HG02763 (cell line): ENCODE data around the gene OPN1MW3.
"Not testable (repeated sequence)": the region's sequence is repeated elsewhere in the genome, so short reads cannot be mapped to it uniquely, and the experiment has no call there.

Source experiments
- ATAC-seq: cut with Tn5 transposase; IDR thresholded peaks from one replicate; pipeline ENCODE4 v1.9.1; 2021; ENCODE audit warnings: mild to moderate bottlenecking, moderate library complexity; ENCODE audit not compliant: unreplicated experiment

OPN1MW3 gene

DNA sequence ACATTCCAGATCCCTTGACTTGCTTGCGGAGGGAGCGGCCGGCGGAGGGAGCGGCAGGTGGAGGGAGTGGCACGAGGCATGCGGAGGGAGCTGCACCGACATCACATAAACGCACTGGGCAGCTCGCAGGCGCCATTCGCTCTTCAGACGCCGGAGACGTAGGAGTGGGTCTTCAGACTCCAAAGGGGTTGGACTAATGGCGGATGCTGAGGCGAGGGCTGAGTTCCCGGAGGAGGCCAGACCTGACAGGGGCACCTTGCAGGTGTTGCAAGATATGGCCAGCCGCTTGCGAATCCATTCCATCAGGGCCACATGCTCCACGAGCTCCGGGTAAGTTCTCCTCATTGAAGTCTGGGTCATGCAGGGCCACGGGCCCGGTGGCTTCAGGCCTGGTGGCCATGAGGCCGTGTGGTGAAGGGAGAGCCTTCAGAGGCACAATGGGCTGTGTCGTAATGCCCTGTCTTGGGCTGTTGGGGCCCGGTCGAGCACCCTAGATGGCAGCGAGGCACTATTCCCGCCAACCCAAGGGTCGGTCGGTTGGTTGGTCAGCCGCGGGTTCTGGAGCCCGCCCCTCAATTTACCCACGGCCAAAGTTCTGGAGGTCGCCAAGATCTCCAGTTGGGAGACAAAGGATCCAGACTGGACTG lies 38.4 kb downstream of the OPN1MW3 start, which contains the start of gene TKTL1:
TKTL1 (plus strand) TSS at position 132 of the 647 bp plus-strand sequence; CDS start at position 197, 65 bp downstream.
- ATAC-seq, result no peak

DNA sequence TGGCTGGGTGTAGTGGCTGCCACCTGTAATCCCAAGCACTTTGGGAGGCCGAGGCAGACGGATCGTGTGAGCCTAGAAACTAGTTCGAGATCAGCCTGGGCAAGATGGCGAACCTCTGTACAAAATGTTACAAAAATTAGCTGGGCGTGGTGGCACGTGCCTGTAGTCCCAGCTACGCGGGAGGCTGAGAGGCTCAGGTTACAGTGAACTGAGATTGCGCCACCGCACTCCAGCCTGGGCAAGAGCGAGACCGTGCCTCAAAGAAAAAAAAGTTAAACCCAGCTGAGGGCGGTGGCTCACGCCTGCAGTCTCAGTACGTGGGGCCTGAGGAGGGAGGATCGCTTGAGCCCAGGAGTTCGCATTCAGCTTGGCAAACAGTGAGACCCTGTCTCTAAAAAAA lies 39.3 kb downstream of the OPN1MW3 start:
- no peak for ATAC-seq

DNA sequence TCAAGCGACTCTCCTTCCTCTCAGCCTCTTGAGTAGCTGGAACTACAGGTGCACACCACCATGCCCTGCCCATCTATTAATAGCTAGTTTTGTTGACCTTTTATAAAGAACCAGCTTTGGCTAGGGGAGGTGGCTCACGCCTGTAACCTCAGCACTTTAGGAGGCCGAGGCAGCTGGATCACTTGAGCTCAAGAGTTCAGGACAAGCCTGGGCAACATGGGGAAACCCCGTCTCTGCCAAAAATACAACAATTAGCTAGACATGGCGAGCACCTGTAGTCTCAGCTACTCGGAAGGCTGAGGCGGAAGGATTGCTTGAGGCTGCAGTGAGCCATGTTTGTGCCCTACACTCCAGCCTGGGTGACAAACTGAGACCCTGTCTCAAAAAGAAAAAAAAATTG lies 40.9 kb downstream of the OPN1MW3 start:
- ATAC-seq, result no peak

DNA sequence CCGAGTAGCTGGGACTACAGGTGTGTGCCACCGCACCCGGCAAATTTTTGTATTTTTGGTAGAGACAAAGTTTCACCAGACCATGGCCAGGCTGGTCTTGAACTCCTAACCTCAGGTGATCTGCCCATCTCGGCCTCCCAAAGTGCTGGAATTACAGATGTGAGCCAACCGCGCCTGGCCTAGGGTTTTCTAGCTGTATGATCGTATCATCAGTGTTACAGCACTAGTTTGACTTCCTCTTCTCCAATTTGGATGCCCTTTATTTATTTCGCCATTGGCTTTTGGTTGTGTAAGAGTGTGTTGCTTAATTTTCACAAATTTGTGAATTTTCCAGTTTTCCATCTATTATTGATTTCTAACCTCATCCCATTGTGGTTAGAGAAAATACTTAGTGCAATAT lies 43.4 kb downstream of the OPN1MW3 start:
- no peak for ATAC-seq

DNA sequence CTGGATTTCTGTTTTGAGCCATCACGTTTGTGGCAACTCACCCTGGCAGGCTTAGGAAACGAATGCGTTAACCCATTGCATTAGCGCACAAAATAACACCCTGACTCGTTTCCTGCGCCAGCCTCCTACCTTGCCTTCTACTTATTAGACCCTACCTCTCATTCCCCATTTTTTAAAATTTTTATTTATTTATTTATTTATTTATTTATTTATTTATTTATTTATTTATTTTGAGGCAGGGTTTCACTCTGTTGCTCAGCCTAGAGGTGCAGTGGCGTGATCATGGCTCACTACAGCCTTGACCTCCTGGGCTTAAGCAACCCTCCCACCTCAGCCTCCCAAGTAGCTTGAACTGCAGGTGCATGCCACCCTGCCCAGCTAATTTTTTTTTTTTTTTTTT lies 45.6 kb downstream of the OPN1MW3 start:
- not testable (repeated sequence) for ATAC-seq

DNA sequence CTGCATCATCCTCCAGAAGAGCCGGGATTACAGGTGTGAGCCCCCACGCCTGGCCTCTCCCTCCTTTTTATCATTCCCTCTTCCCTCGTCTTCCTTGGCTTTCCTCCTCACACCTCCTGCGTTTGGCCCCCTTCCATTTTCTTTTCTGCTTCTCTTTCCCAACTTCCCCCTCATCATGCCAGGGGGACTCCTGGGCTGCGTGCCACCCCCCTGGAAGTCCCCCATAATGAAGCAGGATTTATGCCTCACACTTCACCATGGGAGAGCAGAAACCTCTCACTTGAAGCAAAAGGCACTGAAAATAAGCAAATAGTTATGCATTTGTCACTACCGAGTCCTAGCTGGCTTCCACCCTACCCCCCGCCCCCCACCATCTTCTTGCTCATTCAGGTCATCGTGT lies 46.1 kb downstream of the OPN1MW3 start:
- ATAC-seq, result no peak

DNA sequence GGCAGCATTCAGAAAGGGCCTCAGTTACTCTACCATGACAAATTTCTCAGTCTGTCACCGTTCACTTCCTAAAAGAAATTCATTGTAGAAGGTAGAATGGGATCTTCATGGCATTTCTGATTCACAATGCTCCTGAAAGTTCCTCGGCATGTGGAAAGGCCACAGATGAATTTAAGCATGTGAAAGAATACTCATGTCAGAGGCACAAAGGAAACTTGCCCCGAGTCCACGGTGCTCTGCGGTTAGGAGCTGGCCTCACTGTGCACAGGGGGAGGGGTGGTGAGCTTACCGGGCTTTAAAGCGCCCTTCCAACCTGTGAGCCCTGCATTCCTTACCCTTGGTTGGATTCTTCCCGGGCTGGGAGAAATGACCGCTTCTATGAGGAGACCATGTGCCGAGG lies 47.5 kb downstream of the OPN1MW3 start:
- no peak for ATAC-seq

DNA sequence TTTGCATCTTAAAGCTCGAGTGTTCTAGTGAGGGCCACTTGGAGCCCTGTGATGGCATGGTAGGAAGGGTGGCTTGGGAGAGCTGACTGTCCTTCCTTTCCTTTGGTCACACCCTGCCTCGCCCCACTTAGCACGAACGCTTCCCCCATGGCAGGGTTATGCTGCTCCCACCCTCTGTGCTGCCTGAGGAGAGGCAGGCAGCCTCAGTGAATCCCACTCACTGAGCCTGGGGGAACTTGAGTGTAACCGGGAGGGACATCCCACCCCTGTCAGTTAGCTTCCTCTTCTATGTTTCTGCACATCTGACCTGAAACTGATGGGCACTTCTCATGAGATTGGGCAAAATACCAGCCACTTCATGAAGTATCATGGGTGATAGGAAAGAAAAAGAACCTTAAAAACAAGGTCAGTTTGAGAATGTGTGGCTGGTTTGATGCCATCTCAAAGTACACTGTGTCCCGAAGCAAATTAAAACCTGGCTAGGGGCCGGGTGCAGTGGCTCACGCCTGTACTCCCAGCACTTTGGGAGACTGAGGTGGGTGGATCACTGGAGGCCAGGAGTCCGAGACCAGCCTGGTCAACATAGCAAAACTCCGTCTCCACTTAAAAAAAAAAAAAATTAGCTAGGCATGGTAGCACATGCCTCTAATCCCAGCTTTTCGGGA lies 48.3 kb downstream of the OPN1MW3 start:
- no peak for ATAC-seq

DNA sequence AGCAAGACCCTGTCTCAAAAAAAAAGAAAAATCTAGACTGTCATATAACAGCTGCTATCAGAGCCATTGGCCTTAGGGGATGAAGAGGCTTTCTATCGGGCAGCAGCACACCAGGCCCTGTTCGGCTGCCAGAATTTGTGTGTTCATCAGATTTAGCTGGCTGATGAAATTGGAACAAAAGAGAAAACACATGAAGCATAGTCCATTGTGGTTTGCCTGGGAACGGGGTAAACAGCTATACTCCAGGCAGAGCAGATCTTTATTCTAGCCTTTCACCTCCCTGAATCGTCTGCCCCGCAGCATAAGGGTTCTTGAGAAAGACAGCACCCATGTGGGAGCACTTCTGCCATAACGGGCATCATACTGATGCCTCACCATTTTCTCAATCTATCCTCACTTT lies 49.8 kb downstream of the OPN1MW3 start:
- ATAC-seq, result no peak

DNA sequence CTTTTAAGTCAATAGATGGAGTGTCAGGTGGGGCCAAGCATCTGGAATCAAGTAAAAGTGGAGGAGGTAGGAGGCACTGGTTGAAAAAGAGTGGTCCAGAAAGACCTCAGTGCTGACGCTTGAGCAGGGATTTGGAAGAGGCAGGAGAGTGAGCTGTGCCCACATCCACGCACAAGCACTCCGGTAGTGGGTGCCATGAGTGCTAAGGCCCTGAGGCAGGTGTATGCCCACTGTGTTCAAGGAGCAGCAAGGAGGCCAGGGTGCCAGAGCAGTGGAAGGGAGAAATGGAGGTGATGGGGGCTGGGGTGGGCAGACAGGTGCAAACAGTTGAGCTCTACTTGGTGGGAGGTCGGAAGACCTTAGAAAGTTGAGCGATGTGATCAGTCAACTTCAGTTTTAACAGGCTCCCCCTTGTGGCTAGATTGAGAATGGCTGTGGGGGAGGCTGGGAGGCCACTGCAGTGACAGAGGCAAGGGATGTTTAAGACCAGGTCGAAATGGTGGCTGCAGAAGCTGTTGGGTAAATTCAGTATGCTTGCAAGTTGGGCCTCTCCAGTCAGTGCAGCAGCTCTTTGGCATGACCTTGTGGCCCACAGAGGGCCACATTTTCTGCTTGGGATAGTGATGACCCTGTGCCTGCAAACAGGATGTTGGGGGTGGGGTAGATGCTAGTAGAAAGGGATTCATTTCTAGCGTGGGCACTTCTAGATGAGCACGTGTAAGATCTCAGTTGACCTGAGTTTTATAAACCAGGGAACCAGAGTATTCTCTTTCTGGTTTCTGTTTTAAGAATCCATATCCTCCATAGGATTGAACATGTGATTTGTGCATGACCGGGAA lies 50.9 kb downstream of the OPN1MW3 start:
- no peak for ATAC-seq

DNA sequence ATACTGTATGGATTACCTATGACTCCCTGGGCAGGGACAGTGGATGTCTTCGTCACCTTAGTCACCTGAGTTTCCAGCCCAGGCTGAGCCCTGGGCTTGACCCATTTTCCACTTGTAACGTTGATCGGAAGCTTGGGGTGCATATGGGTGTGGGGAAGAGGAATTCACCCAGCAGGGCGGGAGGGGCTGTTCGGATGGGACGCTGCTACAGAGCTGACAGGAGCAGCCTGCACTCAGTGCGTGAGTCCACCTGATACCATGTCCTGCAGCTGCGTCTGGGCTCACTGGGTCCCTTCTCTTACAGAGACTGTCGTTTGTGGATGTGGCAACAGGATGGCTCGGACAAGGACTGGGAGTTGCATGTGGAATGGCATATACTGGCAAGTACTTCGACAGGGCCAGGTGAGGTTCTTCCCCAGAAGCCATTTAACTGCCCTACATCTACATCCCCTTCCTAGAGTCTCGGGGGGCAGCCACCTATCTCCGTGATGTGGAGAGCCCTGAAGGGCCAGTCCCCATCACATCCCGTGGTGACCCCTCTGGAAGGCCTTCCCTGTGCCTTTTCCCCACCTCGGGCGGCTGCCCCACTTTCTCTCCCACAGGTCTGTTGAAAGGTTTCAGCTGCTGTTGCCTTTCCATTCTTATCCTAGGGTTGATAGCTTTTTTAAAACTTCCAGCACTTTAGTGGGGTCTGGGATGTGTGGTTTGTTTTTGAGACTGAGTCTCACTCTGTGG lies 51.8 kb downstream of the OPN1MW3 start:
- ATAC-seq, result no peak

DNA sequence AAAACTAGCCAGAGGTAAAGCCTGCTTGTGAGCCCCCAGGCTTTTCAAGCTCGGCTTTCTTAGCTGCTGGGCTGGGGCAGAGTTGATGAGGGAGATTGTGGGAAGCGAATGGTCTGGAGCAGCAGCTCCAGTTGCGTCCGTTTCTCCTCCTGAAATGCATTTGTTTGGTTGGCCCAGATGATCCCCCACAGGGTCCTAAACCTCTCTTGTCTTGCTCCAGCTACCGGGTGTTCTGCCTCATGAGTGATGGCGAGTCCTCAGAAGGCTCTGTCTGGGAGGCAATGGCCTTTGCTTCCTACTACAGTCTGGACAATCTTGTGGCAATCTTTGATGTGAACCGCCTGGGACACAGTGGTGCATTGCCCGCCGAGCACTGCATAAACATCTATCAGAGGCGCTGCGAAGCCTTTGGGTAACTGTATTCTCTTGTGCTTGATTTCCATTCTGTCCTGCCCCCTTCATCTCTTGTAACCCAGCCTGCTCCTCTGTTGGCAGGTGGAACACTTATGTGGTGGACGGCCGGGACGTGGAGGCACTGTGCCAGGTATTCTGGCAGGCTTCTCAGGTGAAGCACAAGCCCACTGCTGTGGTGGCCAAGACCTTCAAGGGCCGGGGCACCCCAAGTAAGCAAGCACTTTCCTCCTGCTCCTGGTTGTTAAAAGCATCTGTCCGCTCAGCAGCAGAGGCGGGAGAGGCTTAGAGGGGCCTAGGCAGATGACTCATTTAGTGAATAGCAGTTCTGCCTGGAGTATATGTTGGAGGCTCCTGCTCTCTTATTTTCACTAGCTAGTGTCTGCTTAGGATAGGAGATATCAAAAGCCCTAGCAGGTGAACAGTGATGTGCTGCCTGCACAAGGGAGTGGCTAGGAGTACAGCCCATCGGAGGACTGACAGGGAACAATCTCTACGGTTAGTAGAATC lies 53.5 kb downstream of the OPN1MW3 start:
- no peak for ATAC-seq

DNA sequence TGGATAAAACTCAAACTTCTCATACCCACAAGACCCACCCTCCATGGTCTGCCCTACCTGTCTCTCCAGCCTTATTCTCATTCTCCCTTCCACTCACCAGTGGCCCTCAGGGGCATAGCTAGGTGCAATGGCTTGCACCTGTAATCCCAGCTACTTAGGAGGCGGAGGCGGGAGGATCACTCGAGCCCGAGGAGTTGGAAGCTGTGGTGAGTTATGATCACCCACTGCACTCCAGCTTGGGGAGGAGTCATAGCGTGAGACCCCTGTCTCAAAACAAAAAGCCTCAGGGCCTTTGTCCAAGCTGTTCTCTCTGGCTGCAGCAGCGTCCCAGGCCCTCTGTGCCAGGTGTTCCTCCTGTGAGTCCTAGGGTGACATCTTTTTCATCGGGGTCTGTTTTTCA lies 54.7 kb downstream of the OPN1MW3 start:
- no peak for ATAC-seq

DNA sequence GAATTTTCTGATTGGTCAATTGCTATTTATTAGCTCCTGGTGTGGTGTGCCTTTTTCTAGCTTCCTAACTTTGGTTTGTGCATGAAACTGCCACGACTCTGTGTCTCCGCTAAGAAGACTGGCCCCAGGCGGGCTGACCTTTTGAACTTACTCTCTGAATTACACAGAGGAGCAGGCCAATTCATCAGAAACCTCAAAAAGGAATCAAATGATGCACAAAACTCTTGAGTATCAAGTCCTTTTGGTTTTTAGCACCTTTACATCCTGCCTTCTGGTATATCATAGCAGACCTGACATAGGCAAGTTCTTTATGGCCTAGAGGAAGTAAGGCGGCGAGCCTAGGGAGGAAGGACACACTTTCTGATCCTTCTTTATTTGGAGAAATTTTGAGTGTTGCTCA lies 55.8 kb downstream of the OPN1MW3 start:
- ATAC-seq, result no peak

DNA sequence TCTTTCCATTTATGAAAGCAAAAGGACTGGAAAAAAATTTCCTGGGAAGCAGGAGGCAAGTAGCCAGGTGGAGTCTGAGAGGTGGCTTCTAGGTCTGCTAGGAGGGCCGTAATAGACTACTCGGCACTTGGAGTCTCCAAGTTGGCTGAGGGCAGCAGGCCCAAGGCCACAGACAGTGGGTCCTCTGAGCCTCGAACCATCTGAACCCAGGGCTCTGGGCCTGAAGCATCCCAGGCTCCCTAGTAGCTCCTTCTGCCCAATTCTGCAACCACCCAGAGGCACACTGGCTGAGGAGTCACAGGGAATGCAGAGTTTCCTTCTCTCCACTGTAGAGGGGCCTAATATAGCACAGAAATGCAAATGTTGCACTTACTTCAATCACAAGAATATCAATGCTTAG lies 58.0 kb downstream of the OPN1MW3 start:
- no peak for ATAC-seq

DNA sequence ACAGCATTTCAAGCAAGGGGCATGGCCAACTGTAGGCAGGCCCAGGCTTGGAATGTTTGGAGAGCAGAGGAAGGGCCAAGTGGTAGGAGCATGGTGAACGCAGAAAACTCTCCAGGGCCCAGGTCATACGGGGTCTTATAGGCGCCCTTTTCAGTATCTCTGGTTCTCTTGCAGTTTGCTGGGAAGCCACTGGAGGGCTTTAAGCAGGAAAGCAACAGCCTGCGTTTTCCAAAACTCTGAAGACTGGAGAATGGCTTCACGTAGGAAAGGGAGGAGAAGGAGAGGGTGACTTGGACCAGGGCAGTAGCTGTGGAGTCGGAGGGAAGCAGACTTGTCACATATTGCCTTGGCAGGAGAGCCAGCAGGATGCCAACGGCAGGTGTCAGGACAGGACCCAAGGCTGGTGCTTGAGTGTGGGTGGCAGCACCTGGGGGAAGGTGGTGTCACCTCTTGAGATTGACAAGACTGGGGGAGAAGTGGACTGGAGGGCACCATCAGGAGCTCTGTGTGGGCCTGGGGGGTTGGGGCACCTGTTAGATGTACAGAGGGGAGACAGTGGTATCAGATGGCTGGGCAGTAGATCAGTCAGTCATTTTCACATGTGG lies 60.1 kb downstream of the OPN1MW3 start:
- ATAC-seq, result no peak

DNA sequence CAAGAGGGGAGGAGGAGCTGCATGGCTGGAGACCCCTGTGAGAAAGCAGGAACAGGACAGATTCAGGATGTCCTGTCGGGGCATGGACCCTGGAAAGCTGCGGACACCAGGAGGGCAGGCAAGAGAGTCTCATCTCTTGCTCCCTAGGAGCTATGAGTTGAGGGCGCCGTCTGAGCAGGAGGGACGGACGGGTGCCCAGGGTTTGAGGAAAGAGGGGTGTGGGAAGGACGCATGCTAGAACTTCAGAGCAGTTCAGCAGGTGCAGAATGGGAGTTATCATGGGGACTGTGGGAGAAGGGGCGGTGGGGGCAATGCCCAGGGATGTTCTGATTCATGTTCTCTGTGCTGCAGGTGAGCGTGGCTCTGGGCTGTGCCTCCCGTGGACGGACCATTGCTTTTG lies 63.0 kb downstream of the OPN1MW3 start:
- no peak for ATAC-seq
